ENCODE measurements around the gene GOLPH3.
"Not testable (repeated sequence)": the region's sequence is repeated elsewhere in the genome, so short reads cannot be mapped to it uniquely, and the experiment has no call there.

Gene GOLPH3

DNA sequence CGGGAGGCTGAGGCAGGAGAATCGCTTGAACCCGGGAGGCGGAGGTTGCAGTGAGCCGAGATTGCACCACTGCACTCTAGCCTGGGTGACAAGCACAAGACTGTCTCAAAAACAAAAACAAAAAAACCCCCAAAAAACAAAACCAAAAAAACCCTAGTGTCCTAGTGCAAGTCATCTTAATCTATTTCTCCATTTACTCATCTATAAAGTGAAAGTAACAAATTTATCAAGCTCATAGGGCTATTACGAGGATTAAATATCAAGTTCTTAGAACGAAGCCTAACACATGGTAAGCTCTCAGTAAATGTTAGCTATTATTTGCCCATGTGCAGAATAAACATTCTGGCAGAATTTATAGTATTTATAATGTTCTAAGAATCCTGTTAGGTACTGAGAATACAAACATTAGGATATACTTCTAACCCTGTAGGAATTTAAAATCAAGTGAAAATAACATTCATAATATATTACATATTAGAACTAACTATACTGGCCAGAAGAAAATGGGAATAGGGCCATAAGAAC lies 45.0 kb downstream of the GOLPH3 start:
- no peak overlapping the region for H3K4me3 ChIP-seq (ENCODE audit: low read depth, low read length)
- no peak for DNase-seq (ENCODE audit: low read depth)
- TF ChIP-seq, protein P1, sequence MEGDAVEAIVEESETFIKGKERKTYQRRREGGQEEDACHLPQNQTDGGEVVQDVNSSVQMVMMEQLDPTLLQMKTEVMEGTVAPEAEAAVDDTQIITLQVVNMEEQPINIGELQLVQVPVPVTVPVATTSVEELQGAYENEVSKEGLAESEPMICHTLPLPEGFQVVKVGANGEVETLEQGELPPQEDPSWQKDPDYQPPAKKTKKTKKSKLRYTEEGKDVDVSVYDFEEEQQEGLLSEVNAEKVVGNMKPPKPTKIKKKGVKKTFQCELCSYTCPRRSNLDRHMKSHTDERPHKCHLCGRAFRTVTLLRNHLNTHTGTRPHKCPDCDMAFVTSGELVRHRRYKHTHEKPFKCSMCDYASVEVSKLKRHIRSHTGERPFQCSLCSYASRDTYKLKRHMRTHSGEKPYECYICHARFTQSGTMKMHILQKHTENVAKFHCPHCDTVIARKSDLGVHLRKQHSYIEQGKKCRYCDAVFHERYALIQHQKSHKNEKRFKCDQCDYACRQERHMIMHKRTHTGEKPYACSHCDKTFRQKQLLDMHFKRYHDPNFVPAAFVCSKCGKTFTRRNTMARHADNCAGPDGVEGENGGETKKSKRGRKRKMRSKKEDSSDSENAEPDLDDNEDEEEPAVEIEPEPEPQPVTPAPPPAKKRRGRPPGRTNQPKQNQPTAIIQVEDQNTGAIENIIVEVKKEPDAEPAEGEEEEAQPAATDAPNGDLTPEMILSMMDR (IDR thresholded peaks at IDR 0.05; ENCODE audit: low read depth, low read length) = no peak
- TF ChIP-seq MYC (IDR thresholded peaks at IDR 0.05; ENCODE audit: low read depth, low read length) (no peak), POLR2A (IDR thresholded peaks at IDR 0.05; ENCODE audit: extremely low read depth, insufficient read length) (no peak)
- TF ChIP-seq, protein P2, sequence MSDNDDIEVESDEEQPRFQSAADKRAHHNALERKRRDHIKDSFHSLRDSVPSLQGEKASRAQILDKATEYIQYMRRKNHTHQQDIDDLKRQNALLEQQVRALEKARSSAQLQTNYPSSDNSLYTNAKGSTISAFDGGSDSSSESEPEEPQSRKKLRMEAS (IDR thresholded peaks at IDR 0.05; ENCODE audit: low read depth, low read length) = no peak

DNA sequence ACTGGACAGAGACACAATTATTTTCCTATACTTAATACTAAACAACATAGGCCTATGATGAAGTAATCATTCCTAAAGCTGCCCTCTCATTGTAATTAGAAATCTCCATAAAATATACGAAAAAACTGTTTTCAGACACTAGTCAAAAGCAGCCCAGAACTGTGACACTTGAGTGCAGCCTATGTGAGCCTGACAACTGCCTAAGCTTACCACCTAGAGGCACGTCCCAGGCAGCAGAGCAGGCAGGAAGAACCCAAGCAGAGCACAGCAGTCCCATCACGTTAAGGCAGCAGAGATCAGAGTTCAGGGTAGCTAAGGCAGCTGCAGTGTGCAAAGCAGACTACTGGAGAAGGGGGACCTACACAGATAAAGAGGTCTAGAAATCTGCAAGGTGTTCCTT lies 46.4 kb downstream of the GOLPH3 start:
- TF ChIP-seq MYC (IDR thresholded peaks at IDR 0.05; ENCODE audit: low read depth, low read length) = no peak
- TF ChIP-seq, protein P2 (IDR thresholded peaks at IDR 0.05; ENCODE audit: low read depth, low read length) = no peak
- TF ChIP-seq, protein P1 (IDR thresholded peaks at IDR 0.05; ENCODE audit: low read depth, low read length) = no peak
- no peak for TF ChIP-seq POLR2A (IDR thresholded peaks at IDR 0.05; ENCODE audit: extremely low read depth, insufficient read length)
- DNase-seq (ENCODE audit: low read depth) = no peak
- H3K4me3 ChIP-seq (ENCODE audit: low read depth, low read length) = no peak overlapping the region

DNA sequence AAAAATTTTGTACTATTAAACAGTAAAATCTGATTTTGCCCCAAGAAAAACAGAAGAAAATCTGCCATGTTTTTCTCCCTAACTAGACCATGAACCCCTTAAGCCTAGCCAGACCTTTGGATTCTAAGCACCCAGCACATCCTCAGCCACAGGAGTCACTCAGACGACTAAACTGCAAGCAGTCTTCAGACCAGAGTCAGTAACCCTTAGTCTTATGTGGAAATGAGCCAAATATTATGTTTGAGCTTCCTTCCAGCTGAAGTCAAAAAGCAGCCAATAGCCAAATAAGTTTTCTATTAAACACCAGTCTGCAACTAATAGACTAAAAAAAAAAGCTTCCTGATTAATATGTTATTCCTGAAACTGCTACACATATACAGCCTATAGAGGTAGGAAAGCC lies 47.4 kb downstream of the GOLPH3 start:
- no peak overlapping the region for H3K4me3 ChIP-seq (ENCODE audit: low read depth, low read length)
- TF ChIP-seq, protein P2 (IDR thresholded peaks at IDR 0.05; ENCODE audit: low read depth, low read length) = no peak
- no peak for TF ChIP-seq MYC (IDR thresholded peaks at IDR 0.05; ENCODE audit: low read depth, low read length)
- TF ChIP-seq, protein P1 (IDR thresholded peaks at IDR 0.05; ENCODE audit: low read depth, low read length) = no peak
- TF ChIP-seq POLR2A (IDR thresholded peaks at IDR 0.05; ENCODE audit: extremely low read depth, insufficient read length) = no peak
- no peak for DNase-seq (ENCODE audit: low read depth)

DNA sequence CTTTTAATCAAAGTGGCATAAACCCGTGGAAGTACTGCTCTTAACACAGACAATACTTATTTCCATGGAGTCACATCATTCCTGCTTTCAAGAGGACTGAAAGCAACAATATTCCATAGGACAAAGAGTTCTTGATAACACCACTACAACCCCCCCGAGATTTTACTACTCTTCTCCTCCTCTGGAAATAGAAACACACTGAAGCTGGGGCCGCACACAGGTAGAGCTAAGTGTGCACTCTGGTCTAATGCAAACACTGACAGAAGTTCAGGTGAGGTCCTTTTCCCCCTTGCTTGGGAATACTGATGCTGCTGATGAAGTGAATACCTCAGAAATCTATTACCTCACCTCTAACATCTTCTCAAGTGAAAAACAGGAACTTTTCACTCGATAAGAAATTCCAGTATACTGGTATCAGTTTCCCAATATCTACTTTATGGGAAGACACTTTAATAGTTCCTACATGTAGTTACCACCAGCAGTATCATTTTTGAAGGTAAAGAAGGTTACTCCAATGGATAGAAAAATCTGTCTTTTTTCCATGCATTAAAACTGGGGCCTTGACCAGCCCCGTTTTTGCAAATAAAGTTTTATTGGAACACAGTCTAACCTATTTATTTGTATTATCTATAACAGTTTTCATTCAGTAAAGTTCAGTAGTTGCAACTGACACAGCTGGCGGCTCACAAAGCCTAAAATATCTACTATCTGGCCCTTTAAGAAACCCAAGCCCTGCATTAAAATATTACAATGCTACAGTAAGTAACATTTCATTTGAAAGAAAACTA lies 50.0 kb downstream of the GOLPH3 start:
- TF ChIP-seq MYC (IDR thresholded peaks at IDR 0.05; ENCODE audit: low read depth, low read length) = no peak
- TF ChIP-seq, protein P2 (IDR thresholded peaks at IDR 0.05; ENCODE audit: low read depth, low read length) = no peak
- TF ChIP-seq, protein P1 (IDR thresholded peaks at IDR 0.05; ENCODE audit: low read depth, low read length) = no peak
- TF ChIP-seq POLR2A (IDR thresholded peaks at IDR 0.05; ENCODE audit: extremely low read depth, insufficient read length) = no peak
- no peak overlapping the region for H3K4me3 ChIP-seq (ENCODE audit: low read depth, low read length)
- DNase-seq (ENCODE audit: low read depth) = no peak

DNA sequence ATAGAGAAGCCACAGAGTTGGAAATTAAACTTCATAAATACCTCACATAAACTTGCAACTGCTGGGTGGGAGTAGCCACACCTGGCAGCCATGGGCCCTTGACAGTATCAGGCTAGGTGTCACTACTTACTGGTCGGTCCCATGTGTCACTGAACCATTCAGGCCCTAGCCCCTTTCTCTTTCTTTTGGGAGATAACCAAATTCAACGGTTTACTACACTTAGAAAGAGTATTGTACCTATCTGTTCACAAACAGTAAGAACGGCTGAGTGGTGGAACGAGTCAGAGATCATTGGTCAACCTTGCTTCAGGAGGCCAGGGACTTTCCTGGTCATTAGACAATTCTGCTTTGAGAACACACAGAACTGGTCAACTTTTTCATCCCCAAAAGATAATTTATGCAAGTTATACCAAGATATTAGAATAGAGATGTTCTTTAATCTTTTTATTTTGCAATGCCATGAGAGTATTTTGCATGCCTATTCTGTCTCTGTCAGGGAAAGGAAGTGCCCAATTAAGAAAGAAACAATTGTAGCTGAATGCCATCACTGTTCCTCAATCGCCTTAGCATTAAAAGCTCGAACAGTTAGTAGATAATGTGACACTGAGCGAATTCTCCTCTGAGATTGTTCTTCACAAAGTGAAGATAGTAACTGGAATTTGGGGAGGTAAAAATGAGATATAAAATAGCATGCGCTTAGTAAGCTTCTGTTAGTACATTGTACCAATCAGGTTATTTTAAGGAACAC lies 50.9 kb downstream of the GOLPH3 start:
- no peak overlapping the region for H3K4me3 ChIP-seq (ENCODE audit: low read depth, low read length)
- TF ChIP-seq, protein P2 (IDR thresholded peaks at IDR 0.05; ENCODE audit: low read depth, low read length) = no peak
- TF ChIP-seq, protein P1 (IDR thresholded peaks at IDR 0.05; ENCODE audit: low read depth, low read length) = no peak
- TF ChIP-seq POLR2A (IDR thresholded peaks at IDR 0.05; ENCODE audit: extremely low read depth, insufficient read length) = no peak
- no peak for DNase-seq (ENCODE audit: low read depth)

DNA sequence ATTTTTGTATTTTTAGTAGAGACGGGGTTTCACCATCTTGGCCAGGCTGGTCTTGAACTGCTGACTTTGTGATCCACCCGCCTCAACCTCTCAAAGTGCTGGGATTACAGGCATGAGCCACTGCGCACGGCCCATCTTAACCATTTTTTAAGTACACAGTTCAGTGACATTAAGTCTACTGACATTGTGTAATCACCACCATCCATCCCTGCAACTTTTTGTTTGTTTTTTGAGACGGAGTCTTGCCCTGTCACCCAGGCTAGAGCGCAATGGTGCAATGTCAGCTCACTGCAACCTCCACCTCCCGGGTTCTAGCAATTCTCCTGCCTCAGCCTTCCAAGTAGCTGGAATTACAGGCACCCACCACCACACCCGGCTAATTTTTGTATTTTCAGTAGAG lies 55.2 kb downstream of the GOLPH3 start:
- H3K4me3 ChIP-seq (ENCODE audit: low read depth, low read length); DNase-seq (ENCODE audit: low read depth): not testable (repeated sequence)
